Mesodermal cell (in vitro differentiated cells): ENCODE measurements around the gene TANGO6.

Experiments
- H3K27ac ChIP-seq: 2 replicates; pipeline ENCODE4 v1.7.0; 2013; ENCODE audit warnings: mild to moderate bottlenecking, low read depth, low read length, moderate library complexity; ENCODE audit not compliant: severe bottlenecking
- H3K36me3 ChIP-seq: 2 replicates; pipeline ENCODE4 v1.7.1; 2013; ENCODE audit warnings: mild to moderate bottlenecking, low read length, moderate library complexity; ENCODE audit not compliant: control insufficient read depth, insufficient read depth
- H3K4me1 ChIP-seq: one replicate; pipeline ENCODE4 v1.7.1; 2013; ENCODE audit warnings: mild to moderate bottlenecking, low read length; ENCODE audit not compliant: insufficient read depth, control insufficient read depth, poor library complexity, severe bottlenecking
- H3K4me3 ChIP-seq: 2 replicates; pipeline ENCODE4 v1.7.0; 2013; ENCODE audit warnings: low read length, control low read depth, mild to moderate bottlenecking; ENCODE audit not compliant: insufficient read depth, poor library complexity, severe bottlenecking; ENCODE audit errors: extremely low read depth
- H3K9me3 ChIP-seq: 2 replicates; pipeline ENCODE4 v1.7.1; 2013; ENCODE audit warnings: mild to moderate bottlenecking, low read length, moderate library complexity; ENCODE audit not compliant: control insufficient read depth
- WGBS, 2 experiments: methylation state at CpG; one replicate each; pipeline ENCODE4 v1.1.5; 2013; ENCODE audit warnings: missing lambda C conversion rate in 2 of 2; ENCODE audit not compliant: insufficient coverage in 2 of 2; 5-methylcytosine and 5-hydroxymethylcytosine counted together

TANGO6 gene

GRCh38 chr16:69005641-69006355 is 162.5 kb downstream of the TANGO6 start:
- no peak overlapping the region for H3K27ac ChIP-seq
- no peak overlapping the region for H3K4me3 ChIP-seq
- 93 to 100% methylated on average over 2 to 3 of the region's 5 CpGs for WGBS, 2 experiments
- H3K9me3 ChIP-seq = peaks cover 27% of the 10 kb centered on the region
- no peaks in the 10 kb centered on the region for H3K36me3 ChIP-seq
- no peaks in the 10 kb centered on the region for H3K4me1 ChIP-seq

- Histone ChIP-seq H3K4me1 (peaks cover 7% of the 10 kb centered on the region), H3K9me3 (no peaks in the 10 kb centered on the region), H3K4me3 (no peak overlapping the region), H3K27ac (no peak overlapping the region), H3K36me3 (no peaks in the 10 kb centered on the region)
These were observed 169.6 kb downstream of the TANGO6 start for GRCh38 chr16:69012906-69013305.

- Histone ChIP-seq H3K4me1 (peaks cover 7% of the 10 kb centered on the region), H3K4me3 (no peak overlapping the region), H3K9me3 (no peaks in the 10 kb centered on the region), H3K27ac (no peak overlapping the region), H3K36me3 (no peaks in the 10 kb centered on the region)
These were observed 170.7 kb downstream of the TANGO6 start for GRCh38 chr16:69013991-69014390.

DNA sequence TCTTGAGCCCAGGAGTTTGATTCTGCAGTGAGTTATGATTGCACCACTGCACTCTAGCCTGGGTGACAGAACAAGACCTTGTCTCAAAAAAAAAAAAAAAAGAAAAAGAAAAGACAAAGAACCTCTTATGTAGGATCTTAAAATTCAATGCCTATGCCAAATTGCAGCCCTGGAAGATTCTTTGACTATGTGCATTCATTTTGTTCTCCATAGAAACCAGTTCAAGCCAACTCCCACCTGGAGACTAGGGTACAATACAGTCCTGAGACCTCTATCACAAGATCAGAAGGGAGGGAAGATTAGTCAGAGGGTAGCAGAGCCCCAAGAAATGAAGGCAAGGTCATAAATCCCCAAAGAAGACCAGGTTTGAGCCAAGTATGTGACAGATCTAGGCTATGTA is 171.5 kb downstream of the TANGO6 start:
- no peak overlapping the region for H3K4me3 ChIP-seq
- peaks cover 7% of the 10 kb centered on the region for H3K4me1 ChIP-seq
- H3K27ac ChIP-seq = no peak overlapping the region
- no peaks in the 10 kb centered on the region for H3K36me3 ChIP-seq
- no peaks in the 10 kb centered on the region for H3K9me3 ChIP-seq

- WGBS, 2 experiments = 60 to 67% methylated on average over 1 of the region's 2 CpGs
- peak overlapping the region; percentile 16 for H3K27ac ChIP-seq
- H3K4me3 ChIP-seq = no peak overlapping the region
- no peaks in the 10 kb centered on the region for H3K9me3 ChIP-seq
- no peaks in the 10 kb centered on the region for H3K36me3 ChIP-seq
- H3K4me1 ChIP-seq = peaks cover 7% of the 10 kb centered on the region
These were observed 173.9 kb downstream of the TANGO6 start for GRCh38 chr16:69017036-69017783.

DNA sequence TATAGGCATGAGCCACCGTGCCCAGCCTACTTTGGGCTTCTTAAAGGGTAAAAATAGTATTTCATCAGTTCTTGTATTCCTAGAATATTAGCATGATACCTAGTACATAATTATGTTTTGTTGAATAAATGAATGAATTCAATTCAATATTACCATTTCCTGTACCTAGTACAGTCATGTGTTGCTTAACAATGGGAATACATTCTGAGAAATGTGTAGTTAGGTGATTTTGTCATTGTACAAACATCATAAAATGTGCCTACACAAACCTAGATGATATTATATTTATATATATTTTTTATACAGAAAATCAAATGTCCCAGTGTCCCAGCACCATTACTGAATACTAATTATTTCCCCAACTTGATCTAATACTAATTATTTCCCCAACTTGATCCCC is 176.5 kb downstream of the TANGO6 start:
- H3K36me3 ChIP-seq = peaks cover 6% of the 10 kb centered on the region
- 100% methylated on average over 1 of the region's 1 CpG; no CpG with 5 or more reads in 1 of the 2 experiments for WGBS, 2 experiments
- no peaks in the 10 kb centered on the region for H3K9me3 ChIP-seq
- peaks cover 7% of the 10 kb centered on the region for H3K4me1 ChIP-seq
- no peak overlapping the region for H3K4me3 ChIP-seq
- H3K27ac ChIP-seq = no peak overlapping the region

DNA sequence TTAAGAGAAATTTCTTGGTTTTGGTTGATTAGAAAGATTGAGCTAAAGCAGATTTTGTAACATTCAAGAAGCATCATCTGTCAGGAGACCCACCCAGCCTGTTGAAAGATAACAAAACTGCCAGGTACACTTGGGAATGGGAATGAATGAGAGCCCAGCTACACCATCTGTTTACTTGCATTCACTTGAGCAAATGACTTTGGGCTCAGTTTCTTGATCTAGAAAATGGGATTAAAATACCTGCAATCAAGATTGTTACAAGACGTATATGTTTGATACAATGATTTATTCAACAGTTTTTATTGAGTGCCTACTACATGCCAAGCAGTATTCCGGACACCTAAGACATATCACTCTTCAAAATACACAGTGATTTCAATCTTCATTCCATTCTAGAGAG is 185.8 kb downstream of the TANGO6 start:
- no peak overlapping the region for H3K27ac ChIP-seq
- no peaks in the 10 kb centered on the region for H3K36me3 ChIP-seq
- H3K4me1 ChIP-seq = no peaks in the 10 kb centered on the region
- H3K4me3 ChIP-seq = no peak overlapping the region
- no peaks in the 10 kb centered on the region for H3K9me3 ChIP-seq
- WGBS, 2 experiments = no CpG with 5 or more reads among the region's 2 CpGs

- H3K9me3 ChIP-seq = no peaks in the 10 kb centered on the region
- WGBS, 2 experiments = 93 to 98% methylated on average over 5 to 6 of the region's 8 CpGs
- H3K4me3 ChIP-seq = no peak overlapping the region
- H3K27ac ChIP-seq = no peak overlapping the region
- H3K36me3 ChIP-seq = no peaks in the 10 kb centered on the region
- H3K4me1 ChIP-seq = no peaks in the 10 kb centered on the region
These were observed 188.6 kb downstream of the TANGO6 start for GRCh38 chr16:69031877-69032301.

DNA sequence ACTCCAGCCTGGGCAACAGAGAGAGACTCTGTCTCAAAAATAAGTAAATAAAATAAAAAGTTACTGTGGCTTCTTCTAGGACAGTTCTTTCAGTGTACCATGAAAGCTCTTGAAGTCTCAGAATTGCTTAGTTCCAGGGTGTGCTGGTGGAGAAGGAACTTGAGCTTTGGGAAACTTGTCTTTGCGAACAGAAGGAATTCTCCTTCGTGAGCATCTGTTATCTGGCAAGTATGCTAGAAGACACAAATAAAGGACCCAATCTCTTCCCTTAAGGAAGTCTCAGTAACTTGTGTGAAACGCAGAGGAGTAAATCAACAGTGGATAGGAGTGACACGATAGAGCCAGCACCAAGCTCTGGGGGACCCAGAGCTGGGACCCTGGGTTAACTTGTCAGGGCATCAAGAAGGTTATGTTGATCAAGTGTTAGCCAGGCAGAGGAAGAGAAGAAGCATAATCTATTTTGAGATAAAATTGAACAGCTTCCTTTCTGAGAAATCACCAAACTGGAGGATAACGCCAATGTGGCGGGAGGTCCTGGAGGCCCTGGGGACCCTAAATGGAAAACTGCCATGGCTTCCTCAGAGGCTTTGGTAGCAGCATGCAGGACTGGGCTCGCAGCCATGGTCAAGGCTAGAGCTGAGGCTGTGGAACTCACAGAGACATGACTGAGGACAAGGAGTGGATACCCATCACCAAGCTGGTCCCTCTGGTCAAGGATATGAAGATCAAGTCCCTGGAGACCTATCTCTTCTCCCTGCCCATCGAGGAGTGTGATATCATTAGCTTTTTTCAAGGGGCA is 190.0 kb downstream of the TANGO6 start:
- 96 to 100% methylated on average over 5 of the region's 8 CpGs for WGBS, 2 experiments
- Histone ChIP-seq H3K27ac (no peak overlapping the region), H3K9me3 (no peaks in the 10 kb centered on the region), H3K4me3 (no peak overlapping the region), H3K36me3 (no peaks in the 10 kb centered on the region), H3K4me1 (no peaks in the 10 kb centered on the region)

- H3K36me3 ChIP-seq = no peaks in the 10 kb centered on the region
- no peaks in the 10 kb centered on the region for H3K4me1 ChIP-seq
- no peaks in the 10 kb centered on the region for H3K9me3 ChIP-seq
- no peak overlapping the region for H3K4me3 ChIP-seq
- no peak overlapping the region for H3K27ac ChIP-seq
These were observed 192.0 kb downstream of the TANGO6 start for GRCh38 chr16:69035375-69035774.
